Neural cell (in vitro differentiated cells): ENCODE data around the gene GCFC2.

Experiments used
- CTCF ChIP-seq: fragments of 450-650 bp; IDR thresholded peaks from 2 replicates; pipeline ENCODE4 v1.5.1; 2014; ENCODE audit warnings: antibody characterized with exemption, mild to moderate bottlenecking, moderate library complexity; ENCODE audit not compliant: poor library complexity, severe bottlenecking
- REST ChIP-seq: IDR thresholded peaks from 2 replicates; pipeline ENCODE4 v1.6.1; 2012; ENCODE audit warnings: borderline replicate concordance

GRCh38 chr2:75612862-75613243, 97.9 kb downstream of the GCFC2 start:
- TF ChIP-seq REST (no peak), CTCF (no peak)
